T-helper 2 cell treated with Interferon-gamma antibody and Interleukin-4, amounts not matched to agents 5 μg/mL and 100 μg/mL, for 36 hours (primary cell): ENCODE results near the gene ADAMTS3.

ENCODE experiments used
- DNase-seq: peaks from one replicate; pipeline ENCODE4 v3.0.0; 2021; ENCODE audit warnings: low spot score
- H3K27ac Mint-ChIP-seq: one replicate; pipeline ENCODE4 v1.8.0; 2021; ENCODE audit warnings: mild to moderate bottlenecking, mixed read lengths
- H3K27me3 Mint-ChIP-seq: one replicate; pipeline ENCODE4 v1.8.0; 2021; ENCODE audit warnings: low read depth, mixed read lengths
- H3K36me3 Mint-ChIP-seq: one replicate; pipeline ENCODE4 v1.8.0; 2021; ENCODE audit warnings: low read depth, mixed read lengths
- H3K4me1 Mint-ChIP-seq: one replicate; pipeline ENCODE4 v1.8.0; 2021; ENCODE audit warnings: low read depth, mixed read lengths
- H3K4me3 Mint-ChIP-seq: one replicate; pipeline ENCODE4 v1.8.0; 2022; ENCODE audit warnings: mild to moderate bottlenecking, moderate library complexity, mixed read lengths
- H3K9me3 Mint-ChIP-seq: one replicate; pipeline ENCODE4 v1.8.0; 2021; ENCODE audit warnings: mixed read lengths

Gene ADAMTS3

DNA sequence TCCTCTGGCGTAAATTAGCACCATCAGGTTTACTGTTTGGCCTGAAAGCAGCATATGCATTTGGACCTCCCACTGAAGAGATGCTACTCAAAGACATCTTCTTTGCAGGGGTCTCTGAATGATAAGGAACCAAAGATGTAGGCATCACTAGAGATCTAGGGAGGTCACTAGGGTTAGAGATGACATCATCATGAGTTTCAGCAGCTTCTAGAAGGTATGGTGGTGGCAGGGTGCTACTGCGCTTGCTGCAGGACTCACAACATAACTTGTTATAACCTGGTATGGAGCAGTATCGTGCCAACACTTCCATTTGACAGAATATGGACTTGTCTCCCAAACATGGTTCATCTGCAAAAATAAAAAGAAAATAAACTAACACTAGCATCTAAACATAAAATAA, 285.7 kb downstream of the ADAMTS3 start:
- no peak overlapping the region for H3K27ac Mint-ChIP-seq
- no peak for DNase-seq
- H3K4me1 Mint-ChIP-seq = no peaks in the 10 kb centered on the region
- no peaks in the 10 kb centered on the region for H3K9me3 Mint-ChIP-seq
- no peaks in the 10 kb centered on the region for H3K27me3 Mint-ChIP-seq
- H3K4me3 Mint-ChIP-seq = no peak overlapping the region
- H3K36me3 Mint-ChIP-seq = no peaks in the 10 kb centered on the region

DNA sequence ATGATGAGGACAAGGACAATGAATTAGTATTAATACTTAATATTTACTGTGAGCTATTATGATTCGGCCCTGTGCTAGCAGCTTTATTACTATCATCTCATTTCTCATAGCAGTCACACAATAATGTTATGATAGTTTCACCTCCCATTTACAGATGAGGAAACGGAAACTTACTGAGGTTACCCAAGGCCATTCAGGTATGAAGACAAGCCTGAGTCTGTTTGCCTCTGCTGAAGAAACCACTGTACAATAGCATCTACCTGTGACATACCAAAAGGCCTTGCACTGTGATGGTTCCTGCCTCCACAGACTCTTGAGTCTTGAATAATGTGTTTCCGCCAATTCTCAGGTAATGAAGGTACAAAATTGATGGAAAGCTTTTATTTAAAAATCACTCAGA, 288.8 kb downstream of the ADAMTS3 start:
- Mint-ChIP-seq H3K9me3 (no peaks in the 10 kb centered on the region), H3K27me3 (no peaks in the 10 kb centered on the region), H3K4me1 (no peaks in the 10 kb centered on the region), H3K4me3 (no peak overlapping the region), H3K36me3 (no peaks in the 10 kb centered on the region), H3K27ac (no peak overlapping the region)
- no peak for DNase-seq

DNA sequence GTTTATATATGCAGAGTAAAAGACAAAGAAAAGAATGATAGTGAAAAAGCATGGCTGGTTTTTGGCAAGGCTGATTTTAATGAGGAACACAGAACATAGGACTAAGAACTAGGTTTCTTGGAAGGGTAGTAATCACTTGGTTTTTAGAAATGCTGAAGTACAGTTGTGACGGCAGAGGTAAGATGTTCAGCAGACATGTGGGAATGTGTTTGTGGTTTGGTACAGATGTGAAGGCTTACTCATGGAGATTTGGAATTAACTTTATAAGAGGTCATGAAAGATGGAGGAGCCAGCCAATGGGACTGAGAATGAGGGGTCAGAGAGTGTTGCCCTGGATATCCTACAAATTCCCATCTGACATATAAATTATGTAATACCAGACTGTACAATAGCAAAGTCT, 293.6 kb downstream of the ADAMTS3 start:
- Mint-ChIP-seq H3K4me3 (no peak overlapping the region), H3K27ac (no peak overlapping the region), H3K4me1 (no peaks in the 10 kb centered on the region), H3K36me3 (no peaks in the 10 kb centered on the region), H3K9me3 (peaks cover 2% of the 10 kb centered on the region), H3K27me3 (no peaks in the 10 kb centered on the region)
- no peak for DNase-seq

DNA sequence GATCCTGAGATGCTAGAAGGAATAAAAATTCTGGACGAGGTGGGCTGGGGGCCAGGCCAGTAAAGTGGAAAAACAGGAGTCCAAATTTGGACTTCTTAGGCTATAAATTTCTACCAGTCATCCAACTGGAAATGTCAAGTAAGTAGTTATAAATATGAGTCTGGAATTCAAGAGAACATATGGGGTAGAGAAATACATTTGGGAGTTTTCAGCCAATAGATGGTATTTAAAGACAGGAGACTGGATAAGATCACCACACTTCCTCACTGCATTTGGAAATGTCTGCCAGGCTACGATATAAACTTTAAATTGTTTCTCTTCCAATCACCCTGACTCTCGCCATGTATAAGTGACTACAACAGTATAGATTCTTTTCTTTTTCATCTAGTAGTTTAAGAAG, 294.8 kb downstream of the ADAMTS3 start:
- Mint-ChIP-seq H3K4me3 (no peak overlapping the region), H3K27ac (no peak overlapping the region), H3K4me1 (no peaks in the 10 kb centered on the region), H3K27me3 (no peaks in the 10 kb centered on the region), H3K36me3 (no peaks in the 10 kb centered on the region), H3K9me3 (peaks cover 4% of the 10 kb centered on the region)
- DNase-seq = no peak

DNA sequence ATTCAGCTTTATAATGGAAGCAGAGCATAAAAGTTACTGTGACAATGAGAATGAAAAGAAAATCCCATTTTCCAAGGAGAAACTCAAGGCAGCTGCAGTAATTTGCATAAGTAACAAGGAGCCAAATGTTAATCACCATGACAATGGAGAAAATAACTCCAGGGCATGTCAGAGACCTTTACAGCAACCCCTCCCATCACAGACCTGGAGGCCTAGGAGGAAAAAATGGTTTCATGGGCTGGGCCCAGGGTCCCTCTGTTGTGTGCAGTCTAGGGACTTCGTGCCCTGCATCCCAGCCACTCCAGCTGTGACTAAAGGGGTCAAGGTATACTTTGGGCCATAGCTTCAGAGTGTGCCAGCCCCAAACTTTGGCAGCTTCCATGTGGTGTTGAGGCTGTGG, 313.8 kb downstream of the ADAMTS3 start:
- Mint-ChIP-seq H3K9me3 (peaks cover 11% of the 10 kb centered on the region), H3K27ac (no peak overlapping the region), H3K36me3 (no peaks in the 10 kb centered on the region), H3K4me1 (no peaks in the 10 kb centered on the region), H3K27me3 (no peaks in the 10 kb centered on the region), H3K4me3 (no peak overlapping the region)
- DNase-seq = no peak

DNA sequence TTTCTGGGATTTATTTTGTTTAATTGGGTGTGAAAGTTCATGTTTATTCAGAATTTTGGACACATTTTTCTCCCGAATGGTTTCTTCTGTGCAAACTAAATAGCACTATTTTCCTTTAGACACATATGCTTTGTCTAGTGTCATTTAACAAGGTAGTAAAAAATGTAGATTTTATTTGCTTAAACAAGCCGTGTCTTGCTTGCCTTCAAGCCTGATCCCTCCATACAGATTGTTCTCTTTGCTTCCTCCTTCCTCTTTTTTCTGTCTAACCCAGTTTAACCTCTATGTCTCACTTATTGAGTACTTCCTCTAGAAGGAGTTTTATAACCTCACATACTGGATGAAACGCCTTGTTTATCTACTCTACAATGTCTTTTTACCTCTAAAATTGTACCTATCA, 325.4 kb downstream of the ADAMTS3 start:
- no peaks in the 10 kb centered on the region for H3K27me3 Mint-ChIP-seq
- H3K4me1 Mint-ChIP-seq = no peaks in the 10 kb centered on the region
- no peak overlapping the region for H3K27ac Mint-ChIP-seq
- H3K36me3 Mint-ChIP-seq = no peaks in the 10 kb centered on the region
- H3K9me3 Mint-ChIP-seq = no peaks in the 10 kb centered on the region
- no peak for DNase-seq
- H3K4me3 Mint-ChIP-seq = no peak overlapping the region

DNA sequence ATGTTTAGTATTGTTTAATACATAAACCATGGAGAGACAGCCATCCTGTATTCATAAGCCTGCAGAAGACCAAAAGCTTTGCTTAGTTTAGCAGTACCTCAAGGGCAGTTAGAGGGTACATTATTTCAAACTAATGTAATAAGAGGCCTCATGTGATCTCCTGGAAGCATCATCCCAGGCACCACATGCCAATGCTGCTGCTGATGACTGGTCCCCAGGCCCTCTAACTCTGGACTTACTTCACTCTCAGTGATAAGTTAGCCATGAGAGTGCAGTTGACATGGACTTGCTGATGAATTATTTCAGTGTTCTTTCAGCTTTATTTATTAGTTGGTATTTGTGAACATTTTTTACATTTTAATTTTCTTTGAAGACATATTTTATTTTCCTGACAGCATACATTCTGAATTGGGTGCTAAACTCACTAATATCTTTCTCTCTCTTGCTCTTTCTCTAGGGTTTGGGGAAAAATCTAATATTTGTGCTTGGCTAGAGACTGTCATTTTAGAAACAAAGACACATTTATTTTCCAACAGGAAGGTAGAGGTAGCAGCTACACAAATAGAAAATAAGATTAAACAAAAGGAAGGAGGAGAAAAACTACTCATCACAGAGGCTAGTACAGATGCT, 329.4 kb downstream of the ADAMTS3 start:
- no peaks in the 10 kb centered on the region for H3K4me1 Mint-ChIP-seq
- no peak overlapping the region for H3K27ac Mint-ChIP-seq

More for the DNA sequence above, 329.4 kb downstream of the ADAMTS3 start:
- Mint-ChIP-seq H3K36me3 (no peaks in the 10 kb centered on the region), H3K27me3 (no peaks in the 10 kb centered on the region), H3K9me3 (no peaks in the 10 kb centered on the region), H3K4me3 (no peak overlapping the region)
- DNase-seq = no peak
